HG03039 (cell line): ENCODE measurements around the gene PRKAR1A.
"Not testable (repeated sequence)": the region's sequence is repeated elsewhere in the genome, so short reads cannot be mapped to it uniquely, and the experiment has no call there.

Source experiments
- ATAC-seq: cut with Tn5 transposase; IDR thresholded peaks from one replicate; pipeline ENCODE4 v1.9.1; 2021; ENCODE audit warnings: mild to moderate bottlenecking, moderate library complexity; ENCODE audit not compliant: unreplicated experiment

PRKAR1A gene

GRCh38 chr17:68512247-68512959, at the start of gene PRKAR1A:
Gene PRKAR1A (plus strand): TSS chr17:68512430. CDS start chr17:68515400, 2,970 bp downstream.
- ATAC-seq, result peak; percentile 86

GRCh38 chr17:68463211-68464019, 48.8 kb upstream of the PRKAR1A start:
- no peak for ATAC-seq

DNA sequence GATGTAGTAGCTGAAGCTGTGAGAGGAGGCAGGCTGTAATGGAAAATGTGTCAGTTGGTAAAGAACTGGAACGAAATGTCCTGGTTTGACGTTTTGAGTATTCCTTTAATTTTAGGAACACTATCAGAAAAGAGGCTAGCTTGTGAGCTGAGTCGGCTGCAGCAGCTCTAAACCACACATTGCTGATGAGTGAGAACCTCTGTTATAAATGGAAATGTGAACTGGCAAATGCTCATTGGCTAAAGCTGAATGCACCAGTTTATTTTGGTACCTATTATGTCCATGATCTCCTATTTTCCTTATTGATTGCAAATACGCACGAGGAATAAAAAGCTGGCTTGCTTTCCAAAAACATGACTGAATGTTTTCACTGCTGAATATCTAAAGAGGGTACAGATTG, 43.9 kb upstream of the PRKAR1A start:
- no peak for ATAC-seq

GRCh38 chr17:68468788-68469187, 43.4 kb upstream of the PRKAR1A start:
- no peak for ATAC-seq

GRCh38 chr17:68470961-68471360, 41.3 kb upstream of the PRKAR1A start:
- no peak for ATAC-seq

GRCh38 chr17:68480885-68481284, 31.3 kb upstream of the PRKAR1A start:
- no peak for ATAC-seq

DNA sequence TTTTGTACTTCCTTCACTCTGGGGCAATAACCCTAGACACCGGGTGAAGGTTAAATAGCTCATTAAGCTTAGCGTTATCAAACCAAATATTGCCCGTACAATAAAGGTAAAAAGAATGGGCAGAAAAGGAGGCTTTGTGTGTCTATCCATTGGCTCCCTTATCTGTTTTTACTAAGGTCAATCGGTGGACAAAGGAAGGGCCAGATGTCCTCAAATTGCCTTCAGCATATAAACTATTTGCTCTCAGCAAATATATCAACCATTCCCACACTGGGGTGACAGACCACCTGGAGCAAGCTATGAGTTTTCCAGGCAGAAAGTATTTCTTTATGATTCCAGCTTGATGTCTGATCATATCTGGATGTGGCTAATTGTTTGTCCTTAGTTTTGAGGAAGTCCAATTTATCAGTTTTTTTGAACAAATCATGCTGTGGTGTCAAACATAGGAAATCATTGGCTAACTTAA, 29.6 kb upstream of the PRKAR1A start:
- ATAC-seq, result no peak

- ATAC-seq, result no peak
Measured at GRCh38 chr17:68484458-68484857, 27.8 kb upstream of the PRKAR1A start.

DNA sequence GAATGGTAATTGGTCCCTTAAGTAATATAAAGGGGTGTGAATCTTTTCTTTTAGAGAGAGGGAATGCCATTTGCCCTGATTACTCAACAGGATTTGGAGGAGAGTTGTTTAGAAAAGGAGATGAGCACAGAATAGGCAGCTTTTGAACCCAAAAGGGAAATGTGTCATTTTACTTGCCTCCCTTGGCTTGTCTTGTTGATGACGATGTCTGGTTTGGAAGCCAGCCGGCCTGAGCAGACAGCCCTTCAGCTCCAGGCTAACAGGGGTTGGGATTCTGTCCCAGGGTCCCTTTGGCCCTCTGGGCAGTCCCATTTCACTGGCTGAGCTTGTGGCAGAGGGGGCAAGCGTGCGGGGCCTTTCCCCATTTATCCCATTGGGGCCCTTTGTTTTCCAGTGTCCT, 22.3 kb upstream of the PRKAR1A start:
- ATAC-seq, result no peak

GRCh38 chr17:68491381-68492231, 20.6 kb upstream of the PRKAR1A start:
- ATAC-seq, result no peak

DNA sequence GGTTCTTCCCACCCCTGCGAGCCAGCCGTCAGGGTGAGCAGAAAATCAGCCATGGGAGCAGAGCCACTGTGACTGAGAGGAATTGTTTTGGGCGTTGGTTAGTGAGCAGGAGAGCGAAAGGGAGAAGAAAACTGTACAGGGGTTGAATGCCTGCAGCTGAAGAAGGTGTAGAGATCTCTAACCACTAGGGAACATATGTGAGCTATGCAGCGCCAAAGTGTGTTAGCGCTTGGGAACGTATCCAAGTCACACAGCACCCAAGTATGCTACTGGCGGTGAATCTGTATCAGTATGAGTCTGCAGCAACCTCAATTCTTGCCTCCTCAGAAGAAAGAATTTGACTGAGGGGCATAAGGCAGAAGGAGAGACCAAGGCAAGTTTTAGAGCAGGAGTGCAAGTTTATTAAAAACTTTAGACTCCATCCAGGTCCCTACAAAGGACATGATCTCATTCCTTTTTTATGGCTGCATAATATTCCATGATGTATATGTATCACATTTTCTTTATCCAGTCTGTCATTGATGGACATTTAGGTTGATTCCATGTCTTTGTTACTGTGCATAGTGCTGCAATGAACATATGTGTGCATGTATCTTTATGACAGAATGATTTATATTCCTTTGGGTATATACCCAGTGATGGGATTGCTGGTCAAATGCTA, 19.7 kb upstream of the PRKAR1A start:
- ATAC-seq, result not testable (repeated sequence)

GRCh38 chr17:68495081-68495480, 17.1 kb upstream of the PRKAR1A start:
- ATAC-seq, result no peak

DNA sequence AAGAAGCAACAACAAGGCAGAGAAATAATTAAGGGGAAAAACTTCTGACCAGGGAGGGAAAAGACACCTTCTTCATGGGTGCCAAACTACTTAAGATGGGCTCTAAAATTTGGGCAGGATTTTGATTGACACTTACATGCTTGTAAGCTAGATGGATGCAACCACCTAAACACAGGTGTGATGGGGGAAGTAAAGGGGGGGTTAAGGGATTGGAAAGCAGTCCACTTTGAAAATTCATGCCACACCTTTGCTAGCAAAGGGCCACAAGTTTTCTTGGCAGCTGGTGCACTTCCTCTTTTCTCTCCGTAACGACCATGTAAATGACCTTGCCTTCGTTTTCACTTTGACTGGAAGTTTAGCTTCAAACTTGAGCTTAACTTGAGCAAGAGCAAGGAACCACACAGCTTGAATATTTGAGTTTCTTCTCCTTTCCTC, 14.3 kb upstream of the PRKAR1A start:
- ATAC-seq, result peak; percentile 88

- peak; percentile 17 for ATAC-seq
Measured at GRCh38 chr17:68498479-68499326, 13.5 kb upstream of the PRKAR1A start.

- no peak for ATAC-seq
Measured at GRCh38 chr17:68499587-68499986, 12.6 kb upstream of the PRKAR1A start.

GRCh38 chr17:68501074-68501473, 11.2 kb upstream of the PRKAR1A start:
- ATAC-seq, result no peak

DNA sequence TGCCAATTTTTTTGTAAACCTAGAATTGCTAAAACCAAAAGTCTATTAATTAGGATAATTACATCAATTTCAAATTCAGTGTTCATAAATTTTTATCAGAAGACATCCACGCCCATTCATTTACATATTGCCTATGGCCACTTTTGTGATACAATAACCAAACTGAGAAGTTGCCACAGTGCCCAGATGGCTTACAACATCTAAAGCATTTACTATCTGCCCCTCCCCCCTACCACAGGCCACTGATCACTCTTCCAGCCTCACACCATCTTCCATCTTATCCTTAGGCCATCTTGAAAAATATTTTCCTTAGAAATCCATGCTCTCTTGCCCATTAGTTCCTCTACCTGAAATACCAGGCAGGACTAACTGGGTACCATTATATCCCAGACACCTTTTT, 6.3 kb upstream of the PRKAR1A start:
- ATAC-seq, result no peak

DNA sequence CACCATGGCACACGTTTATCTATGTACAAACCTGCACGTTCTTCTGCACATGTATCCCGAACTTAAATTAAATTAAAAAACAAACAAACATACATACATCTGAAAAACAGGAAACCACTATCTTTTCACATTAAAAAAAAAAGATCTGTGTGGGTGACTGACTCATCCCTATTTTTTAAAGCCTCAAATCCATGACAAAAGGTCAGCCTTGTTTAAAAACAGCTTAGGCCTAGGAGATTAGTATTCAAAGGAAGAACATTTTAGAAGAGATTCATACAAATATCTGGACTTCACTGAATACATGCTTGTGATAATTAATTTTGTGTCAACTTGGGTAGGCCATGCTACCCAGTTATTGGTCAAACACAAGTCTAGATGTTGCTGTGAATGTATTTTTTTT, 4.7 kb upstream of the PRKAR1A start:
- ATAC-seq, result no peak

DNA sequence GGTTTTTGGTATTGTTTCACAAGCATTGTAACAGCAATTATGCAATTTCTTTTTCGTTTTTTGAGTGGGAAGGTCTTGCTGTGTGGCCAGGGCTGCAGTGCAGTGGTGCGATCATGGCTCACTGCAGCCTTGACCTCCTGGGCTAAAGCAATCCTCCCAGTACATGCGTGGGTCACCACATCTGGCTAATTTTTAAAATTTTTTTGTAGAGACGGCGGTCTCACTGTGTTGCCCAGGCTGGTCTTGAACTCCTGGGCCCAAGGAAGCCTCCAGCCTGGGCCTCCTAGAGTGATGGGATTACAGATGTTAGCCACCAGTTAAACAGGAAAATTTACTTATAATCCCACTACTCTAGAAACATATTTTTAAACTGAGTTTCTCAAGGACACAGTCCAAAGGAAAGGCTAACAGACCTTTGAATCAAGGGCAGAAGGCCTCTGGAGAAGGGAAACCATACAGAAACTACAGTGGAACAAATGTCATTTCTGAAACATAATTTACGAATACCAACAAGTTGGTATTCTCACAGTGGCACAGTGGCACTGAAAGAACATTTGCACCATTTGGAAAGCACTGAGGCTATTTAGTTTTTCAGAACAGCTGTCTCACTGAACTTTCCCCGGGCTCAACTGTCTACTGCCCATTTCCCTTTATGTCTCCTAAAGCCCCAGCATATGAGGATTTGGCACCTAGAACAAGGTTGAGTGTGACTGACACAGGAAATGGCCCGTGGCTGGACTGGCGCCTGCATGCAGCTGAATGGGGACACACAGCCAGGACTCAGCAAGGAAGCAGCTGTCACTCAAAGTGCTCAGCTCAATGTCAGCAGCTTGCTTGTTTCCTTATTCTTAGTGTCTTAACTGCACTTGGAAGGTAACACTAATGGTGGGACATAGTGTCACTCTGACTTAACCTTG, 2.8 kb upstream of the PRKAR1A start:
- no peak for ATAC-seq
